GM20000 (cell line): ENCODE results near the gene LCN9.

Experiments
- DNase-seq: peaks from one replicate; pipeline ENCODE4 v3.0.0; 2012; ENCODE audit warnings: low spot score
- TF ChIP-seq, protein P1 (sequence below): IDR thresholded peaks from 2 replicates; pipeline ENCODE4 v1.5.1; 2012; ENCODE audit warnings: mild to moderate bottlenecking, control low read depth; ENCODE audit errors: extremely low read depth, missing control alignments

The LCN9 gene

DNA sequence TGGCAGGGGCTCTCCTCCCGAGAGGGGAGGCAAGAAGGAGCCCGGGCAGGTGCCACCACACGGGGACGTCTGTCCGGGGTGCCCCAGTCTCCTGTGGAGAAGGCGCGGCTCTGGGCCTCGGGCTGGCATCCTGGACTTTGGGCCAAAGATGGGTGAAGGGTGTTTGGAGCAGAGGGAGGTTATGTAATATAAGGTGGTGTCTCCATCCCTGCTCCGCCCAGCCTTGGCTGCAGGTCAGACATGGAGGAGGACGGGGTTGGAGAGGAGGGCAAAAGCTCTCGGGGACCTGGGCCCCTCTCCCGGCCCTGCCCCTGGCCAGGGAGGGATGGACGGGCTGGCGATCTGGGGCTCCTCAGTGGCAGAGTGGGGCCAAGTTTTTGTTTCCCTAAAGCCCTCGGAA, 37.4 kb downstream of the LCN9 start:
- TF ChIP-seq, protein P1, sequence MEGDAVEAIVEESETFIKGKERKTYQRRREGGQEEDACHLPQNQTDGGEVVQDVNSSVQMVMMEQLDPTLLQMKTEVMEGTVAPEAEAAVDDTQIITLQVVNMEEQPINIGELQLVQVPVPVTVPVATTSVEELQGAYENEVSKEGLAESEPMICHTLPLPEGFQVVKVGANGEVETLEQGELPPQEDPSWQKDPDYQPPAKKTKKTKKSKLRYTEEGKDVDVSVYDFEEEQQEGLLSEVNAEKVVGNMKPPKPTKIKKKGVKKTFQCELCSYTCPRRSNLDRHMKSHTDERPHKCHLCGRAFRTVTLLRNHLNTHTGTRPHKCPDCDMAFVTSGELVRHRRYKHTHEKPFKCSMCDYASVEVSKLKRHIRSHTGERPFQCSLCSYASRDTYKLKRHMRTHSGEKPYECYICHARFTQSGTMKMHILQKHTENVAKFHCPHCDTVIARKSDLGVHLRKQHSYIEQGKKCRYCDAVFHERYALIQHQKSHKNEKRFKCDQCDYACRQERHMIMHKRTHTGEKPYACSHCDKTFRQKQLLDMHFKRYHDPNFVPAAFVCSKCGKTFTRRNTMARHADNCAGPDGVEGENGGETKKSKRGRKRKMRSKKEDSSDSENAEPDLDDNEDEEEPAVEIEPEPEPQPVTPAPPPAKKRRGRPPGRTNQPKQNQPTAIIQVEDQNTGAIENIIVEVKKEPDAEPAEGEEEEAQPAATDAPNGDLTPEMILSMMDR: no peak
- no peak for DNase-seq

DNA sequence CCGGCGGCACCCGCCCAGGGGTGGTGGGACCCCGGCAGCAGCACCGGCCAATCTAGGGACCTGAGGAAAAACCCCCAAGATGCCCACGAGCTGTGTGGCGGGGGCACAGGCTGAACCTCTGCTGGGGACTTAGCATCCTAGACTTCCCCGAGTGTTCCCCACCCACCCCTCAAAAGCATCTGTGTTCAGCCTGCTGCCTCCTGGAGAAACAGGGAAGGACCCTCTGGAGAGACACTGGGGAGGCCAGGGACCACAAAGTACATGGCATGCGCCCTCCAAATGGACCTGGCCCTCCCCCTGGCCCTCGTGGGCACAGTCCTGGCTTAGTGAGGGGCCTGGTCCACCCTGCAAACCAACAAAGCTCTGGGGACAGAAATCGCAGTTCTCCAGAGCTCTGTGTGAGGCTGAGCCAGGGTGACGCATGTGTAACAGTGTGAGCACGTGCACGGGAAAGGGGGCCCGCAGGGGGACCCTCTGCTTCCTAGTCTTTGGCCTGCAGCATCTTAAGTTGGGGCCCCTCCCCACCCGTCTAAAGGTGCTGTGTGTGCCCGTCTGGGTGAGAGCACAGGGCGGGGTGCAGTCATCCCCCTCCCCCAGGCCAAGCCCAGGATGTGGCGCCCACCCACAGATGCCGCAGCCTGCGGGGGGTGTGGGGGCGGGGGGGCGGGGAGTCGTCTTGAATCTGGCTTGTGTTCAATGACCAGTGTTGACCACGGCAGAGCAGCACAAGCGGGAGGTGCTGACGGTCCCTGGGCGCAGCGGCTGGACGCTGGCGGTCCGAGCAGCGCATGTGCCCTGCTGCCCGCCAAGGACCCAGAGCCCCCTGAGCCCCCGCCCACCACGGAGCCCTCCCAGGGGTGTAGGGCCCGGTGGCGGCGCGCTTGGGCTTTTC, 38.2 kb downstream of the LCN9 start:
- peak; percentile 58 for DNase-seq
- TF ChIP-seq, protein P1: no peak

DNA sequence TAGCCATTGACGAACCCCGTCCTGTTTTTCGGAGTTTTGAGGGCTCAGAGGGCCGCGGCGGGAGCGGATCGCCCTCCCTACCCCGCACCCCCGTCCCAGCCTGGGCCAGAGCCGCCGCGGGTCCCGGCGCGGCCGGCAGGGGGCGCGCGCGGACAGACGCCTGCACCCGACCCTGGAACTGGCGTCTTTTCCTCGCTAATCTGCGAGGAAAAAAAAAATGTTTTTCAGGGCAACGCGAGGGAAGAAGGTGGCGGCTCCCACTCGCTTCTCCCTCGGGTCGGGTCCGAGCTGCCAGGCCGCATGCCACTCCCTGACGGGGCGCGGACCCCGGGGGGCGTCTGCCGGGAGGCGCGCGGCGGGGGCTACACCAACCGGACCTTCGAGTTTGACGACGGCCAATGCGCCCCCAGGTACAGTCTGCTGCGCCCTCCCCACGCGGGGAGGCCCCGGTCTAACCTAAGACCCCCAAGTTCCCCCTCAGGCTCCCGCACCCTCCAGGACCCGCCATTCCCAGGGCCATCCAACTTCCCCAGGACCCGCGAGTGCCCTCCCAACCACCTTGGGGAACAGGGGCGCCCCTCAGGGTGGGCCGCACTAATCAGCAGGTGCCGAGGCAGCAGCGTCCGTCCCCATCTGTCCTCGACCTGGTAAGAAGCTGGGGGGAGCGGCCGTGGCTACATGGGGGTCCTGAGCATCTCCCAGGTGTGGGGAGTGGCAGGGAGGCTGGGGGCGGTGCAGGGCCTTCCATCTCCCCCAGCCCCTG, 39.0 kb downstream of the LCN9 start, which contains the start of gene KCNT1:
Gene KCNT1, plus strand, starts transcription at position 227 of the 763 bp plus-strand sequence. Its CDS starts 74 bp downstream, at position 301.
- DNase-seq: peak; percentile 95

DNA sequence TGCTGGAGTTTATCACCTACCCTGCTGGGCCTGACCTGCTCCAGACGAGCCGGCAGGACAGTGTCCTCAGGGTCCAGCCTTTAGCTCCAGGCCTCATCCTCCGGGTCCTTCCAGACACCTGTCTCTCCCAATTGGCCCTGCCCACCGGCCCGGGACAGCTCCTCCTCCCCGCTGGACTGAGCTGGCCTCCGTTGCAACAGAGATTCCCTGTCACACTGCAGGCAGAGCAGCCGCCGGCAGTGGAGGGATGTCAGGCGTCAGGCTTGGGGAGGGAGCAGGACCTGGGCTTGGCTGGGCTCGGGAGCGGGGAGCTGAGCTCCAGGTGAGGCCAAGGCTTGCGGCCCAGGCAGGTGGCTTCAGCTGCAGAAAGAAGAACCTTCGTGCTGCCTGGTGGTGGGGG, 40.6 kb downstream of the LCN9 start:
- DNase-seq: no peak
- TF ChIP-seq, protein P1: no peak

More for the DNA sequence above, 39.0 kb downstream of the LCN9 start, which contains the start of gene KCNT1:
- TF ChIP-seq, protein P1: peak; percentile 92

DNA sequence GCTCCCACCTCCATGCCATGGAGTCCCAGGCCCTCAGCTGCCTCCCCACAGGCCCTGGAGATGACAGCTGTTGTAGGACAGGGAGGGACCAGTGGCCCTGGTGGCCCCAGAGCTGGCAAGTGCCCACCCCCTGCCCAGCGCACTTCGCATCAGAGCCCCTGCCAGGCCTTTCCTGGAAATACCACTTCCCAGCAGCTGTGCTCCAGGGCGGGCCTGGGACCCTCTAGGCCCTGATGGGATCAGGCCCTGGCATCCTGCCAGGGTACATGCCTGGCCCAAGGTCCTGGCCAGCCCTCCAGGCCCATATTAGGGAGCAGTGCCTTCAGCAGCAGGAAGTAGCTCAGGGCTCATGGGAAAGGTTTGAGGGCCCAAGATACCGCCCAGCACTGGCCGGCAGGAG, 41.4 kb downstream of the LCN9 start:
- TF ChIP-seq, protein P1: no peak
- DNase-seq: no peak

DNA sequence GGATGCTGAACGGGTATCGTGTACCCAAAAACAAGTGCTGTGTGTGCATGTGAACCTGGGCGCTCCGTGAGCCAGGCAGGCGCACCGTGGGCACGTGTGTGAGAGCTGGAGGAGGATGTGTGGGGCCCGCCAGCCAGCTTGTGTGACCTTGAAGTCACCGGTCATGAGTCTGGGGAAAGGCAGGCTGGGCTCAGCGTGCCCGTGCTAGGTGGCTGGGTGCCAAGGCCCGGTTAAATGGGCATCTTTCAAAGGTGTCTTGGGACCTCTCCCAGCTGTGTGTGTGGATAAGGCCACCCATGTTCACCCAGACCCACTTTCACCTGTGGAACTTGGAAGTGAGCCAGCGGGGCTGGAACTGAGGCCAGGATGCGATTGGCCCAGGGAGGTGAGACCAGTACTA, 42.3 kb downstream of the LCN9 start:
- DNase-seq: no peak
- TF ChIP-seq, protein P1: no peak

DNA sequence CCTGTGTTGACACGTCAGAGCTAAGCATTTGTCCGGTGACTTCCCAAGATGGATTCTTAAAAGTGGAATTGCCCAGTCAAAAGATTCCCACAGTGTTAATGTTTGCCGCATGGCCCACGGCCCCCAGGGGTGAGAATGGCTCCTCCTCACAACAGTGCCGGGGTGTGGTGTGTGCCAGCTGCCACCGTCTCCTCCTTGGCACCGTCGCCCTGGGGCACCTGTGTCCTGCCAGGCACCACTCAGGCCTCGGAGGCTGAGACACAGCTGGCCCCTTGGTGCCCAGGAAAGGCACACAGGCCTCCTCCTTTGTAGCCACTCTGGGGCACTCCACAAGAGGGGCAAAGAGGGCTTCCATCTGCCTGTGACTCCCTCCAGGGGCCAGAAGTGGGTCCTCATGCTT, 43.2 kb downstream of the LCN9 start:
- TF ChIP-seq, protein P1: no peak
- no peak for DNase-seq
